HG03045 (cell line): ENCODE measurements around the gene HSF5.
"Not testable (repeated sequence)": the region's sequence is repeated elsewhere in the genome, so short reads cannot be mapped to it uniquely, and the experiment has no call there.

ENCODE experiments used
- ATAC-seq: cut with Tn5 transposase; IDR thresholded peaks from one replicate; pipeline ENCODE4 v1.9.1; 2021; ENCODE audit warnings: mild to moderate bottlenecking, moderate library complexity; ENCODE audit not compliant: unreplicated experiment

The HSF5 gene

DNA sequence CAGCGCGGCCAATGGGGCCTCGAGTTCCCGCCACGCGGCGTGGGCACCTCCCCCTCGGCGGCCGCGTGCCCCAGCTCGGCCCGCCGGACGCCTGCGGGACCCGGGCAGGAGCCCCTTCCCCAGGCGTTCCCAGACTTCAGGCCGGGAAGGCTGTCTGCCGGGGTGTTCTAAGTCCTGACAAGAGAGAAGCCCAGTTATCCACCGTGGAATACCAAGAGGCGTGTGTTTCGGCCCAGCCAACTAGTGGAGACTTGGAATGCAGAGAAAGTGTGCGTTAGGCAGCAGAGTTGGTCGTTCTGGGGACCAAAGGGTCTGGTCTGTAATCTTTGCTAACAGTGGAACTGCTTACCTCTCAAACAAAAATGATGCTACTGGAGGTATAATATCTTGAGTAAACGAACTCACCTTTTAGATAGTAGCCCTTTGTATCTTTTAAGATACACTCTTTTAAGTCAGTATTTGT, 251 bp upstream of the HSF5 start:
- no peak for ATAC-seq

DNA sequence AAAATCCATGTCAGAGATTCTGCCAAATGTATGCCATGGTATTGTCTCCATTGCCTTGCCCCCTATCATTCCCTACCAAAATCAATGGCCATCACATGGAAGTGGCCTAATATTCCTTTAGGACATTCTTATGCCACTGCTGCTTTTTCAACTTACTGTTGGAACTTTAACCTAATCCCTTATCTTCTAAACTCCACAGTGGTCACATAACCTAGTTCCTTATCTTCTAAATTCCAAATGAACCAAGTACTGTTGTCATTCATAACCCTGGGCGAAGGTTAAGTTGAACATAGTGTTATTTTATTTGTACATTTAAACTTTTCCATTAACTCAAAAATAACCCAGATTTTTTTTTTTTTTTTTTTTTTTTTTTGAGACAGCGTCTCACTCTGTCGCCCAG, 3.6 kb downstream of the HSF5 start:
- no peak for ATAC-seq

DNA sequence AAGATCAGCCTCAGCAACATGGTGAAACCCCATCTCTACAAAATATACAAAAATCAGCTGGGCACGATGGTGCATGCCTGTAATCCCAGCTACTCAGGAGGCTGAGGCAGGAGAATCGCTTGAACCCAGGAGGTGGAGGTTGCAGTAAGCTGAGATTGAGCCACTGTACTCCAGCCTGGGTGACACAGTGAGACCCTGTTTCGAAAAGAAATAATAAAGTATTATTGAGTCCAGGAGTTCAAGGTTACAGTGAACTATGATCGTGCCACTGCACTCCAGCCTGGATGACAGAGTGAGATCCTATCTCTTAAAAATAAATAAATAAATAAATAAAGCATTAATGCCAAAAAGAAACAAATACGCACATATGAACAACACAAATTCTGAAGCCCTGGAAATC, 6.4 kb downstream of the HSF5 start:
- ATAC-seq, result not testable (repeated sequence)

DNA sequence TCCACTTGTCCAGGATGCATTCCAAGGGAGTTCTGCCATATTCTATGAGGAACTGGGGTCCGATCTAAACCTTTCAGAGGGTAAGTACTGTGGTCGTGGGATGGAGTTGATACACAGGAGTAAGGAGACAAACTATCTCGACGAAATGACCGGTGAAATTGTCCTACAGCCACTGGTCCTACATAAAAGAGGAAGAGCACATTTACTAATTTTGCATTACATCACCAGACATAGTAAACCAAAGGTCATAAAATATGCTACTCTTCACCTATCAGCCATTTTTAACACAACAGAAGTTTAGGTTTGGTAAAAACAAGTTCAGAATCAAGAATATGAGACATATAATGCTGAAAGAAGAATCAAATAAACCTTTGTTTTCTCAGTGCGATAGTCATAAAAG, 8.1 kb downstream of the HSF5 start:
- ATAC-seq, result no peak

DNA sequence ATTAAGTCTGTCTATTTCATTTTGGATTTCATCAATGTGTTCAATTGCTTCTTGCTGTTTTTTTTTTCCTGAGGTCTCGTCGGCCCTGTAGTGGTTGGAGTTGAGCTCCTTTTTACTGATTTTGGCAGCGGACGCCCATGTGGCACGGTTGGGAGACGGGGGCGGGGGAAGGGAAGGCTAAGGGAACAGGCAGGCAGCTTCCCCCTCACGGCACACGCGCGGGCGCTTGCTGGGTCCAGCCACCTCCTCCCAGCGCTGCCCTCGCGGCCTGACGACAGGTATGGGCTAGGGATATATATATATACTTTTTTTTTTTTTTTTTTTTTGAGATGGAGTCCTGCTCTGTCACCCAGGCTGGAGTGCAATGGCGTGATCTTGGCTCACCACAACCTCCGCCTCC, 11.4 kb downstream of the HSF5 start:
- ATAC-seq, result no peak

DNA sequence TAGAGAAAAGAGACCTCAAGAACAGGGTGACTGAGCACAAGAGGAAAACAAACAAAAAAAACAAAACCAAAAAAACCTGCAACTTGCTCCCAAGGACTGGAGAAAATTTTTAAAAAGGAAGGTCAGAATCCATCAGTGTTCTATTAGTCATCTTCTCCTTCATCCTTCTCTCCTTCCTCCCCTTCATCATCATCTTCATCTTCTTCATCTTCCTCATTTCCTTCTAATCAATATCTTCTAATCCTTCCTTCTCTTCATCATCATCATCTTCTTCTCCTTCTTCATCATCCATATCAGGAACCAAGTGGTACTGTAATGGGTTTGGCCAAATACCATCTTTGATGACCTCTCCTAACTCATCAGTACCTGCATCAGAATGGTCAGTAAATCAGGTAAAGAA, 12.2 kb downstream of the HSF5 start:
- ATAC-seq, result no peak

DNA sequence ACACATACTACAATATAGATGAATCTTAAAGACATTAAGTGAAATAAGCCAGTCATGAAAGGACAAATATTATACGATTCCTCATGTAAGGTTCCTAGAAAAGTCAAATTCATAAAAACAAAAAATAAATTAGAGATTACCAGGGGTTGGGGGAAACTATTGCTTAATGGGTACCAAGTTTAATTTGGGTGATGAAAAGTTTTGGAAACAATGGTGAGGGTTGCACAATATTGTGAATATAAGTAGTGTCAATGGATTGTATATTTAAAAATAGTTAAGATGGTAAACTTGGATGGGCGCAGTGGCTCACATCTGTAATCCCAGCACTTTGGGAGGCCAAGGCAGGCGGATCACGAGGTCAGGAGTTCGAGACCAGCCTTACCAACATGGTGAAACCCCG, 17.9 kb downstream of the HSF5 start:
- no peak for ATAC-seq

DNA sequence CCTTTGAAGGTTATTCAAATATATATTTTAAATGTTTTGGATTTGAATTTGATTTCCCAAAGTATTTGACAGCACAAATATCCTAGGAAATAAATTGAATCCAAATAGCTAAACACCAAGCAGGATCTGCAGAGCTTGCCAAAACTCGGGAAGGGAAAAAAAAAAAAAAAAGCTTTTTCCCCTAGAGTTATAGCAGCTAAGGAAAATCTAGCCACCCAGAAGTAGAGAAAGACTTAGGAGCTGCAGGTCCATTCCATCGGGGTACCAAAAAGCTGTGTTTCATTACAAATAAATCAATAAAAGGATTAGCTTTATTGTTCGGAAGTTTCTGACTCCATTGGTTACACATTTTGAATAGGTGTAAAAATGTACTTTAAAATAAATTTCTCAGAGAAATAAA, 19.3 kb downstream of the HSF5 start:
- ATAC-seq, result no peak

DNA sequence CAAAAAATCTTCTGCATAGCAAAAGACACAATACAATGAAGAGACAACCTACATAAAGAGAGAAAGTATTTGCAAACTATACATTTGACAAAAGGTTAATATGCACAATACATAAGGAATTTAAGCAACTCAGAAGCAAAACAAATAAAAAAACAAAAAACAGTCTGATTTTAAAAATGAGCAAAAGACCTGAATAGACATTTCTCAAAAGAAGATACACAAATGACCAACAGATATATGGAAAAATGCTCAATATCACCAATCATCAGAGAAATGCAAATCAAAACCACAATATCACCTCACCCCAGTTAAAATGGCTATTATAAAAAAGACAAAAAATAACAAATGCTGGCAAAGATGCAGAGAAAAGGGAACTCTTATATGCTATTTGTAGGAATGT, 32.7 kb downstream of the HSF5 start:
- ATAC-seq, result no peak

DNA sequence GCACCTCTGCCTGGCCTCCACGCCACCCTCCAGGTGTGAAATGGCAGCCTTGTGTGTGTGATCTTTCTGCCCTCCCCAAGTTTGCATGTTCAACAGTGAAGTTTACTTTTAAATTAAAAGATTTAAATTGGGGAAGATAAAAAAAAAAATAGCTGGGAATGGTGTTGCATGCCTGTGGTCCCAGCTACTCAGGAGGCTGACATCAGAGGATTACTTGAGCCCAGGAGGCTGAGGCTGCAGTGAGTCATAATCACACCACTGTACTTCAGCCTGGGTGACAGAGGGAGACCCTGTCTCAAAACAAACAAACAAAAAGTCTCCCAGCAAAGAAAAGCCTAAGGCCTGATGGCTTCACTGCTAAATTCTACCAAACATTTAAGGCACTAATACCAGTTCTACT, 35.5 kb downstream of the HSF5 start:
- ATAC-seq, result no peak

DNA sequence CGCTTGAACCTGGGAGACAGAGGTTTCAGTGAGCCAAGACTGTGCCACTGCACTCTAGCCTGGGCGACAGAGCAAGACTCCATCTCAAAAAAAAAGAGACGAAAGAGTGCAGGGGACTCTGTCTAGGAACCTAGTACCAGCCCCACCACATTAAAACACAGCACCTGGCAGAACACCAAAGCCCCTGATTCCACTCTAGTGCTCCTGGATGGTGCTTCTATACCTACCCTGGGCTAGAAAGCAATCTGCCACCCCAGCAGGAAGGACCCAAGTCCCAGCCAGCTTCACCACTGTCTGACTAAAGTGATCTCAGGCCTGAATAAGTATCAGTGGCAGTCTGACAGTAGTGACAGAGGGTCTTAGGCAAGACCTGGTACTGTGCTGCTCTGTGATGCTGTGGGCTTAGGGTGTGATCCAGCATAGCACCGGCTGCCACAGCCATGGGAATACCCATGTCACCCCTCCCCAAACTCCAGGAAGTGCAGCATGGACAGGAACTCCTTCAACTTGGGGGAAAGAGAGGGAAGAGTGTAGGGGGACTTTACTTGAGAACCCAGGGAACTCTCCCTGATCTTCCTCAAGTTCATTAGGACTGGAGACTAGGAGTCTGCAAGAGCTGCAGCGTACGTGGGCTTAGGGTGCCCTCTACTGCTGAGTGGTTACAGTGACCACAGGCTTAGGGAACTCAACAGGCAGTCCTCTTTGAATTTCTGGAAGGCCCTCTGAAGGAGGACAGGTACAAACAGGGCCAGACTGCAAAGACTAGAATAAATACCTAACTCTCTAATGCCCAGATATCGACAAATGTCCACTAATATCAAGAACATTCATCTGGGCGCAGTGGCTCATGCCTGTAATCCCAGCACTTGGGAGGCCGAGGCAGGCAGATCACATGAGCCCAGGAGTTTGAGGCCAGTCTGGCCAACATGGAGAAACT, 40.9 kb downstream of the HSF5 start:
- no peak for ATAC-seq

DNA sequence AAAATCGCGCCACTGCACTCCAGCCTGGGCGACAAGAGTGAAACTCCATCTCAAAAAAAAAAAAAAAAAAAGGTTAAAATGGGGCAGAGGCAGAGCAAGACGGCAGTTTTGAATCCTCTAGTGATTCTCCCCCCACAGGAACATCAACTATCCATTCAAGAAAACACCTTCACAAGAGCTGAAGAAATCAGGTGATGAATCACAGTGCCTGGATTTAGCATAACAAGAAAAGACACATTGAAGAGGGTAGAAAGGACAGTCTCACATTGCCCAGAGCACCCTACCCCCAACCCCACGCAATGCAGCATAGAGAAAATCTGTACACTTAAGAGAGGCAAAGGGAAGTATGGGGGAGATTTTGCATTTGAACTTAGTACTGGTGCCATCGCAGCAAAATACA, 42.1 kb downstream of the HSF5 start:
- ATAC-seq, result no peak

DNA sequence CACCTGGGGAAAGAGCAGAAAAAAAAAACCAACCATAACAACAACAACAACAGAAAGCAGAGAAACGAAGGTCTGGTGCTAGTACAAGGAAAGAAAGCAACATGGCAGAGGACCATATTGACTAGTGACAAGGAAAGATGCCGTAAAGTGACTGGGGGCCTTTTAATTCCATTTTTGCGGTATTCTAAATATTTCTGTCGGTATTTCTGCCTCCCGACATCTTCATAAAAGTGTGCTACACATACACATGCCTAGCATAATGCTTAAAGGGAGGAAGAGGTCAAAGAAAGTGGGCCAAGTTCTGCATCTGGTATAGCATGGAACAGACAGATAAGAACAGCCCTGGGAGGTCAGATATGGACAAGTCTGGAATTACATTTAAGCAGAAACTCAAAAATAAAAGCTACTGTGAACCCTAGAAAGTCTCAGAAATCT, 51.4 kb downstream of the HSF5 start:
- no peak for ATAC-seq

DNA sequence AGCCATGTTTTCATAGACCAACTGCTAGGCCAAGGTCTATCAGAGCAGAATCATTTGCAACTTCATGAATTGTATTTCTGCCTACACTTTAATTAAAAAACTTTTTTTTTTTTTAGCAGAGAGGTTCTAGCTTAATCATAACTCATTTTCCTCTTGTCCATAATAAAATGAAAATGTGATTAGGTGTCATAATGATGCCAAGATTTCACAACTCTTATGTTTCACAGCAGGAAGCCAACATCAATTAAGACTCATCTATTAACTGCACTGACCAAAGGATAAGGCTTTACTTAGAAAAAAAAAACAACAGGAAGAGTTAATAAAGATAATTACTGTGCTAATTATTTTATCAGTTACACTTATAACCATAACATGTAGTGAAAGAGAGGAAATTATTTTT, 52.0 kb downstream of the HSF5 start:
- no peak for ATAC-seq

DNA sequence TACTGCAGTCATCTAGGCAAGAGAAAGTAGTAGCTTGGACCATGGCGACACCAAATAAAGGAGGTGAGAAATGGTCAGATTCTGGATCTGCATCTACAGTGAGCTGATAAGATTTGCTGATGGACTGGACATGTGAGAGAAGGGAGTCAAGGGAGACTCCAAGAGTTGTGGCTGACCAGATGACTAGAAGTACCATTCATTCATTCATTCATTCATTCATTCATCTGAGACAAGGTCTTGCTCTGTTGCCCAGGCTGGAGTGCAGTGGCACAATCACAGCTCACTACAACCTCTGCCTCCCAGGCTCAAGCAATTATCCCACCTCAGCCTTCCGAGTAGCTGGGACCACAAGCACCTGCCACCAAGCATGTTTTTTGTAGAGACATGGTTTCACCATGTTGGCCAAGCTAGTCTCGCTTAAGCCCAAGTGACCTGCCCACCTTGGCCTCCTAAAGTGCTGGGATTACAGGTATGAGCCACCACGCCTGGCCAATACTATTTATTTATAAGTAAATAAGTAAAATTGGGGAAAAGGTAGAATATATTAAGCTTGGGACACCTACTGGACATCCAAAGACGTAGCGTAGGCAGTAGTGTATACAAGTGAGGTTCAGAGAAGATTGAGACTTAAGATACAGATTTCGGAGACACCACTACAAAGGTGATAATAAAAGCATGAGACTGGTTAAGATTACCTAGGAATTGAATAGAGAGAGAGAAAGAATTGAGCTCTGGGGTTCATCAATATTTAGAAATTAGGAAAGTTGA, 55.2 kb downstream of the HSF5 start:
- ATAC-seq, result no peak

DNA sequence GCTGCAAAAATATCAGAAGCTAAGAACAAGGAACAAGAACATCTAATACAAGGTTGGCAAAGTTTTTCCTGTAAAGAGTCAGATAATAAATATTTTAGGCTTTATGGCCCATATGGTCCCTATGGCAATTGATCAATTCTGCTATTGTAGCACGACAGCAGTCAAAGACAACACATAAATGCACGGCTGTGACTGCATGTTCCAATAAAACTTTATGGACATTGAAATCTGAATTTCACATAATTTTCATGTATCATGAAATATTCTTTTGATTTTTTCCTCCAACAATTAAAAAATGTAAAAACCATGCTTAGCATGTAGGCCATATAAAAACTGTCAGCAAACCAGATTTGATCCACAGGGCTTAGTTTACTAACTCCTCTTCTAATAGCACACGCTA, 60.4 kb downstream of the HSF5 start:
- no peak for ATAC-seq

DNA sequence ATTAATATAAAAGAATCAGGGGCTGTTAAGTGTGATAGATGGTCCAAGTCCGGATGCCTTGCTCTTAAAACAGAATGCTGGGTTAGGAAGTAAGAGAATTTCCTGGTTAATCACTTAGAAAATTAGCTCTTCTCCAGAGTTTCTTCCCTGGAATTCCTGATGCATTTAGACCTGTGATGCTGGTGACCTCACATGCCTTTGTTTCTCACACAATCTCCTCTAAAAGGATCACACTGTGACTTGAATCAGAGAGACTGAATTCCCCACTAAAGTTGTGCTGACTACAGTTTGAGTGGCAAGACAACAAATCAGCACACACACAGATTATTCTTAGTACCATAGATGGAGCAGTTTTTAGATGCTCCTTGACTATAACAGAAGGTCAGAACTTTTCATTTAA, 66.5 kb downstream of the HSF5 start:
- no peak for ATAC-seq

DNA sequence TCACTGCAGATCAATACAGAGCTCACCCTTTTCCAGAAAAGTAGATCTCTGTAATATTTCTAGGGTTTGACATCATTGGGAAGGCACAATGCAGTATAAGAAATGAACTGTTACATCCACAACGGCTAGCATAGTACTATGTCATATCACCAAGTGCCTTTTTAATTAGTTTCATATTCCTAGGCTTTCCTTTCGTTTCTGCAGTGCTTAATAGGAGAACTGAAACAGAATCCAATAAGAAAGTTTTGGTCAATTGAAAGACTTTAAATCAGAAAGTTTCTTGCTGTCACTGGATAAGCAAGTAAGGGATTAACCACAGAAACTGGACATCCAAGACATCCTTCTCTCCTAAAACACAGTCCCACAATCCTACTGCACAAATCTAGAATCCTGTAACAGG, 67.4 kb downstream of the HSF5 start:
- ATAC-seq, result no peak

DNA sequence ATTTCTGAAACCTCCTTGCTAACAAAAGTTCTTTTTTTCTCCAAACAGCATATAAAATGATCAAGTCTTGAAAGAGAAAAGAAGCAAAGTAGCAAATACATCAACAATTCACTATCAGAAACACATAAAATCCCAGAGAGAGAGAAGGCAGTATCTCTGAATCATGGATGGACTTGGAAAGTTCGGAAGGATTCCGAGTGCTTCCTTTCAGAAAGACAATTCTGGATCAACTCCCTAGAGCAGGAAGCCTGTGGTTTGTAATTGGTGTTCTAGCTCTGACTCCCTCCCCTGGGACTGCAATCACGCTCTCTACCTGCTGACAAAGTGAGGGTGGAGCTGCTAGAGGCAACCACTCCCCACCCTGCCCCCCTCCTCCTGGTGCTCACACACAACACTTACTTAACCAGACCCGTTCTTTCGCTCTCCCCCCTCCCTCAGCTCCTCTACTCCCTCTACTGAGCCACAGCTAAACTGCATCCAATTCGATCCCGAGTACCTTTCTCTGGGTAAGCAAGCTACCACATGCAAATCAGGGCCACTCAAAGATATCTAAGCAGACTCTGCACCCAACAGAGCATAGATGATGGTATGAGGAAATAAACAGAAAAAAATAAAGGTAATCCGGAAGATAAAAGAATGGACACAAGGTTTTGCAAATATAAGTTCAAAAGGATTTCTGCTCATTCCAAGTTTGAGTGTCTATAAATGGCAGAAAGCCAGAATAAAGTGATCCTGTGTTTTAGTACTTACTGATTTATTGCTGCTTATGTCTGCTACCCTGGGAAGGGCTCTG, 70.7 kb downstream of the HSF5 start, which contains the start of gene RNF43:
TSS of gene RNF43 (minus strand) at position 235 of the 793 bp plus-strand sequence. CDS start 1,957 bp downstream, outside the sequence.
- ATAC-seq, result peak; percentile 95

DNA sequence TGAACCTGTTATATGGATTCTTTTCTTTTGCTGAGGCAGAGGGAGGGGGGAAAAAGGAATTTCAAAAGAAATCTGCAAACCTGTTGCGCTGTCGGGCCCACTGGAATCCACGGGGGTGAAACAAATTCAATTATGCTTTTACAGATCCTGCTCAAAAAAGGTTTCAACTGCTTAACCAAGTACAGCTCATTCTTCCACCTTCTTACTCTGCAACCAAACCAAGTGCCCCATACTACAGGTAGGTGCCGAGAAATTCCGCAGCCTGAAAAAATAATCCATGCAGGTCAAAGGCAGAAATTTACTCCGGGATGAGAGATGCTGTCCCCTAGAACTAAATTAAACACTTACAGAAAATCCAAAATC, 71.3 kb downstream of the HSF5 start:
- no peak for ATAC-seq

DNA sequence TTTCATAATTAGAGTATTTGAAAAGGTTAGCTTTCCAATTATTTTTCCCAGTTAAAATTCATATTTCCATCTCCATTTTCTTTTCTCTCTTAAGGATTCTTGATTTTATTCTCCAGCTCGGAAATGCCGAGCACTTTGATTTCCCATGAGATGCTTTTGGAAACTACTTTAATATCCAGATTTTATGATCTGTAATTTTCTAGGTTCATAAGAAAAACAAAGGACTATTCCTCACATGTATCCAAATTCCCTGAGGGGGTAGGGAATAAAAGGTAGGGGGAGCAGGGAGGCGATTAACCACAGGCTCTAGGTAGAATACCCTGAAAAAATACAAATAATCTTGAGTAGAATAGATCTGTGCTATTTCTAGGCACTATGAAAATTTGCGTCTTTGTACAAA, 71.8 kb downstream of the HSF5 start:
- no peak for ATAC-seq
